GM21737 (cell line): ENCODE measurements around the gene NUAK2.
"Not testable (repeated sequence)": the region's sequence is repeated elsewhere in the genome, so short reads cannot be mapped to it uniquely, and the experiment has no call there.

Source experiments
- ATAC-seq: cut with Tn5 transposase; IDR thresholded peaks from one replicate; pipeline ENCODE4 v1.9.1; 2021; ENCODE audit warnings: mild to moderate bottlenecking, moderate library complexity; ENCODE audit not compliant: unreplicated experiment

The NUAK2 gene

GRCh38 chr1:205321162-205321958, at the start of gene NUAK2:
NUAK2 (minus strand) TSS chr1:205321745; CDS start chr1:205321628, 117 bp downstream.
- no peak for ATAC-seq

- ATAC-seq = no peak
Observed at GRCh38 chr1:205370780-205371179, 49.2 kb upstream of the NUAK2 start.

GRCh38 chr1:205369701-205370123, 48.2 kb upstream of the NUAK2 start:
- ATAC-seq = no peak

GRCh38 chr1:205368478-205368877, 46.9 kb upstream of the NUAK2 start:
- ATAC-seq = no peak

- ATAC-seq = no peak
Observed at GRCh38 chr1:205365945-205366463, 44.5 kb upstream of the NUAK2 start.

GRCh38 chr1:205365086-205365485, 43.5 kb upstream of the NUAK2 start:
- not testable (repeated sequence) for ATAC-seq

GRCh38 chr1:205360891-205361290, 39.3 kb upstream of the NUAK2 start:
- no peak for ATAC-seq

GRCh38 chr1:205359771-205360565, 38.4 kb upstream of the NUAK2 start:
- no peak for ATAC-seq

GRCh38 chr1:205358579-205358978, 37.0 kb upstream of the NUAK2 start:
- no peak for ATAC-seq

- no peak for ATAC-seq
Observed at GRCh38 chr1:205357567-205357966, 36.0 kb upstream of the NUAK2 start.

GRCh38 chr1:205356440-205357139, 35.0 kb upstream of the NUAK2 start, which contains the start of gene KLHDC8A:
KLHDC8A (minus strand) TSS chr1:205356922; CDS start chr1:205343604, 13,318 bp downstream.
- no peak for ATAC-seq

- no peak for ATAC-seq
Observed at GRCh38 chr1:205355075-205355453, 33.5 kb upstream of the NUAK2 start.

- ATAC-seq = no peak
Observed at GRCh38 chr1:205354259-205355074, 32.9 kb upstream of the NUAK2 start.

GRCh38 chr1:205353612-205354011, 32.1 kb upstream of the NUAK2 start:
- ATAC-seq = no peak

- ATAC-seq = no peak
Observed at GRCh38 chr1:205353191-205353590, 31.6 kb upstream of the NUAK2 start.

GRCh38 chr1:205351984-205352713, 30.6 kb upstream of the NUAK2 start:
- no peak for ATAC-seq

- ATAC-seq = no peak
Observed at GRCh38 chr1:205350691-205351141, 29.2 kb upstream of the NUAK2 start.

- no peak for ATAC-seq
Observed at GRCh38 chr1:205350124-205350523, 28.6 kb upstream of the NUAK2 start.
